ENCODE measurements around the gene ESAM. TPM values are rescaled to one million over a fixed set of nuclear protein-coding genes. Genes with fewer than 3 reads are reported as not detected.

The ESAM gene
- polyA plus RNA-seq, 1 of the 3 experiments (the other 2 are of a cell fraction), result 1.3 TPM

DNA sequence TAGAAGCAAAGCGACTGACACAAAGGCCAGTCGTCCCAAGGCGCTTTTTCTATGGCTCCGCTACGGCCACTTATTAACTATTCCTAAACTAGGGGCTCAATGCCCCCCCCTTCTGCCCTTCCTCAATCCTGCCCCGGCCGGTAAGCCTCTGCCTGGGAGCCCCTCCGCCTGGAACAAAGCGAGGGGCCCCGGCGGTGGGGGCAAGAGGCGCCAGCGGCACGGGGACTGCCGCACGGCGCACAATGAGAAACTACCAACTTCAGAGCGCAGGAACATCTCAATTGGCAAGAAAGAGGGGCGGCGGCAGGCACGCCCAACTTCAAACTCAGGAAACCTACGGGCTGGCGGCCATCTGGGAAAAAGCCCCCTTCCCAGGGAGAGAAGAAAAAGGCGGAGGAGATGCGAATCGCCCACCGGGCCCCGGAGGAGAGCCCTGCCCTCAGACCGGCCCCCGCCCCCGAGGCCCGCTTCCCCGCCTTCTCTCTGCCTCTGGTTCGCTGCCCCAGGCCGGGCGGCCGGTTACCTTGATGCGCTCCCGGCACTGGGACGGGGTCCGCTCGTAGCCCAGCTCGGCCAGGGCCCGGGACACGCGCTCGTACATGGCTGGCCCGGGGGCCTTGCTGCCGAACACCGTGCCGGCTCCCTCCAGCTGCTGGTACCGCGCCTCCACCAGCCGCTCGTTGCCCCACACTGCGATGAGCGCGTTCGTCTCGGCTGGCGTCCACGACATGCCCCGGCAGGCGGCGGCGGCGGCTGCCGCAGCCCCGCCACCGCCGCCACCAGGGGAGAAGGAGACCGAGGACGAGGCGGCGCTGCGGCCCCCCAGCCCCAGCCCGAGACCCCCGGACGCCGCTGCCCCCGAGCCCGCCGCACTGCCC lies 37.5 kb upstream of the ESAM start:
- POLR2A ChIA-PET, result interaction anchor here (0.6 to 2.2 kb wide), 12 partner anchors 10 to 793 kb away, joined by 3 to 7 read pairs (median 4); partner anchors contain the start of genes CCDC15 and STT3A
- H3K36me3 ChIP-seq (replicated peaks in 1 of 2; ENCODE audit: control insufficient read depth in 1 of 2, insufficient read depth in 2 of 2, low read length in 1 of 2), result no peaks in the 10 kb centered on the region
- H3K79me2 ChIP-seq (ENCODE audit: insufficient read depth), result peaks cover 56% of the 10 kb centered on the region
- peak; percentile 82 for DNase-seq
- H3K27ac ChIP-seq (ENCODE audit: low read depth in 2 of 2, low read length in 1 of 2), result peak overlapping the region; percentile 95 to 97
- CTCF ChIA-PET, result interaction anchor here (0.8 to 10.4 kb wide), 22 partner anchors 10 to 398 kb away, joined by 3 to 70 read pairs (median 4); partner anchors contain the start of genes ESAM, NRGN, ROBO3 and SIAE
- H3F3A ChIP-seq (replicated peaks; ENCODE audit: insufficient read depth), result peaks cover 5% of the 10 kb centered on the region
- peak overlapping the region; percentile 80 for H3K4me2 ChIP-seq
- WGBS (ENCODE audit: low lambda C conversion rate), result under 1% methylated on average over 22 of the region's 83 CpGs
- TF ChIP-seq, protein P1, sequence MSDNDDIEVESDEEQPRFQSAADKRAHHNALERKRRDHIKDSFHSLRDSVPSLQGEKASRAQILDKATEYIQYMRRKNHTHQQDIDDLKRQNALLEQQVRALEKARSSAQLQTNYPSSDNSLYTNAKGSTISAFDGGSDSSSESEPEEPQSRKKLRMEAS (IDR thresholded peaks at IDR 0.05; ENCODE audit: low read depth), result 0 out of 2 replicates have a peak, but pooled peaks have one; percentile 30
- TF ChIP-seq MEF2A (IDR thresholded peaks at IDR 0.05; ENCODE audit: borderline replicate concordance, low read depth) (no peak), FOXM1 (IDR thresholded peaks at IDR 0.05; ENCODE audit: low read depth) (no peak), RXRA (IDR thresholded peaks at IDR 0.05; ENCODE audit: borderline replicate concordance, low read depth) (no peak), MXI1 (IDR thresholded peaks at IDR 0.05; ENCODE audit: low read depth, low read length) (peak; percentile 38; the same call in 1 of the 2 replicates), POLR2AphosphoS5 (IDR thresholded peaks at IDR 0.05; ENCODE audit: low read depth, low read length) (no peak)
- TF ChIP-seq, protein P2, sequence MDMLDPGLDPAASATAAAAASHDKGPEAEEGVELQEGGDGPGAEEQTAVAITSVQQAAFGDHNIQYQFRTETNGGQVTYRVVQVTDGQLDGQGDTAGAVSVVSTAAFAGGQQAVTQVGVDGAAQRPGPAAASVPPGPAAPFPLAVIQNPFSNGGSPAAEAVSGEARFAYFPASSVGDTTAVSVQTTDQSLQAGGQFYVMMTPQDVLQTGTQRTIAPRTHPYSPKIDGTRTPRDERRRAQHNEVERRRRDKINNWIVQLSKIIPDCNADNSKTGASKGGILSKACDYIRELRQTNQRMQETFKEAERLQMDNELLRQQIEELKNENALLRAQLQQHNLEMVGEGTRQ (IDR thresholded peaks at IDR 0.05; ENCODE audit: borderline replicate concordance, low read depth, low read length), result no peak
- peaks cover 8 to 10% of the 10 kb centered on the region in 2 experiments; a peak in 3 of 4 replicates for H3K4me1 ChIP-seq (ENCODE audit: control insufficient read depth in 1 of 2, insufficient read depth in 2 of 2, low read depth in 1 of 2, low read length in 1 of 2)
- H3K4me3 ChIP-seq (ENCODE audit: low read depth in 2 of 2, low read length in 1 of 2), result peak overlapping the region; percentile 68 to 70
- no peaks in the 10 kb centered on the region for H3K9me3 ChIP-seq
- H2AFZ ChIP-seq (ENCODE audit: low read depth), result peak overlapping the region; percentile 90
- H3K9me2 ChIP-seq, result no peaks in the 10 kb centered on the region
- peaks cover 38% of the 10 kb centered on the region for H4K20me1 ChIP-seq (ENCODE audit: insufficient read depth)
- peak overlapping the region; percentile 97 for H3K9ac ChIP-seq
- H3K27me3 ChIP-seq (ENCODE audit: insufficient read depth), result no peaks in the 10 kb centered on the region

DNA sequence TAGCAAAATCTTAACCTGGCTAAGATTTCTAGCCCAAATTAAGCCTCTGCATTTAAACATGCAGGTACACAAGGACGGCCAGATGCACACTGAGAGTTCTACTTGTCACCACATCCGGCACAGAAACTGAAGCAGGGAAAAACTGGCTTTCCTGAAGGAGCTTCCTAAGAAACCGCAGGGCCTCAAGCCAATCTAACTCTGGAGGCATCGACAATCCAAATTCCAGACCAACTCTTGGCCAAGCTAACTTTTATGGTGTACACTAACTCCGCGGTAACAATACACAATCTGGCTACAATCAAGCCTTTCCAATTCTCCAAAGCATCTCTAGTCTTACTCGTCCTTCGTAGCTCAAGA lies 36.9 kb upstream of the ESAM start:
- POLR2A ChIA-PET, result interaction anchor here (0.6 to 1.0 kb wide), 4 partner anchors 13 to 77 kb away, joined by 3 to 6 read pairs (median 3); no protein-coding TSS in a partner anchor
- TF ChIP-seq SMC3 (IDR thresholded peaks at IDR 0.05; ENCODE audit: low read depth, low read length) (no peak), RXRA (IDR thresholded peaks at IDR 0.05; ENCODE audit: borderline replicate concordance, low read depth) (no peak), NFIC (IDR thresholded peaks at IDR 0.05; ENCODE audit: borderline replicate concordance) (0 out of 2 replicates have a peak, but pooled peaks have one; percentile 34), JUND (IDR thresholded peaks at IDR 0.05) (no peak), TAF1 (IDR thresholded peaks at IDR 0.05; ENCODE audit: borderline replicate concordance, low read depth, low read length) (no peak), NRF1 (IDR thresholded peaks at IDR 0.05; ENCODE audit: low read depth, low read length) (no peak), RAD21 (IDR thresholded peaks at IDR 0.05; ENCODE audit: low read length) (no peak), TCF12 (IDR thresholded peaks at IDR 0.05) (0 out of 2 replicates have a peak, but pooled peaks have one; percentile 5)
- H3F3A ChIP-seq (replicated peaks; ENCODE audit: insufficient read depth), result peaks cover 11% of the 10 kb centered on the region
- H3K36me3 ChIP-seq (replicated peaks in 1 of 2; ENCODE audit: control insufficient read depth in 1 of 2, insufficient read depth in 2 of 2, low read length in 1 of 2), result no peaks in the 10 kb centered on the region
- 4% methylated on average over 8 of the region's 8 CpGs for whole genome bisulfite sequencing (ENCODE audit: low lambda C conversion rate)
- peaks cover 62% of the 10 kb centered on the region for H3K79me2 ChIP-seq (ENCODE audit: insufficient read depth)
- H3K27me3 ChIP-seq (ENCODE audit: insufficient read depth), result no peaks in the 10 kb centered on the region
- H3K27ac ChIP-seq (ENCODE audit: low read depth in 2 of 2, low read length in 1 of 2), result peak overlapping the region; percentile 95 to 97
- H3K4me3 ChIP-seq (ENCODE audit: low read depth in 2 of 2, low read length in 1 of 2), result peak overlapping the region; percentile 68 to 70
- peak overlapping the region; percentile 80 for H3K4me2 ChIP-seq
- H3K9me3 ChIP-seq, result no peaks in the 10 kb centered on the region
- peak overlapping the region; percentile 90; the same call in 1 of the 2 replicates for H2AFZ ChIP-seq (ENCODE audit: low read depth)
- DNase-seq, result peak; percentile 9
- H3K9me2 ChIP-seq, result no peaks in the 10 kb centered on the region
- peaks cover 44% of the 10 kb centered on the region for H4K20me1 ChIP-seq (ENCODE audit: insufficient read depth)
- CTCF ChIA-PET, result interaction anchor here (0.8 to 10.4 kb wide), 14 partner anchors 9 to 169 kb away, joined by 3 to 70 read pairs (median 7); partner anchors contain the start of genes ESAM, NRGN, ROBO3 and SIAE
- H3K9ac ChIP-seq, result peak overlapping the region; percentile 97
- H3K4me1 ChIP-seq (ENCODE audit: control insufficient read depth in 1 of 2, insufficient read depth in 2 of 2, low read depth in 1 of 2, low read length in 1 of 2), result peaks cover 8 to 10% of the 10 kb centered on the region in 2 experiments; a peak in 3 of 4 replicates
